H1 (cell line): ENCODE measurements around the gene PRKD1. TPM values are rescaled to one million over a fixed set of nuclear protein-coding genes. Genes with fewer than 3 reads are reported as not detected.

Experiments used
- CTCF ChIA-PET: fragments of 300-600 bp; sonication (Branson Sonifier 250); formaldehyde crosslinking; loops from one replicate; lab custom pipeline; 2021; ENCODE audit not compliant: partially characterized antibody; lab: Charles Lee
- POLR2A ChIA-PET: fragments of 300-600 bp; sonication (Branson Sonifier 250); formaldehyde crosslinking; loops from one replicate; lab custom pipeline; 2021; ENCODE audit warnings: inconsistent platforms; ENCODE audit not compliant: partially characterized antibody; lab: Charles Lee
- DNase-seq, 2 experiments: peaks; one replicate each; pipeline versions ENCODE4 v3.0.0 to v3.0.0-alpha.2; 2010 to 2022; ENCODE audit warnings: low spot score in 2 of 2, low read depth in 1 of 2, mixed read lengths in 1 of 2
- FAIRE-seq: peaks from 2 replicates; lab custom pipeline; 2011; peaks lifted over from hg19 to GRCh38; lab: Jason Lieb, UNC
- H2AFZ ChIP-seq: 2 replicates; pipeline ENCODE4 v1.8.1; 2012; ENCODE audit warnings: low read length, inconsistent platforms
- H2AK5ac ChIP-seq: 2 replicates; pipeline ENCODE4 v1.6.1; 2013; ENCODE audit warnings: low read depth, low read length
- H2BK120ac ChIP-seq: replicated peaks from 2 replicates; pipeline ENCODE3; 2013; ENCODE audit warnings: low read depth, low read length, inconsistent platforms
- H2BK12ac ChIP-seq: 2 replicates; pipeline ENCODE4 v1.6.1; 2013; ENCODE audit warnings: low read depth, low read length
- H2BK15ac ChIP-seq: 2 replicates; pipeline ENCODE4 v1.6.1; 2013; ENCODE audit warnings: low read length
- H2BK20ac ChIP-seq: 2 replicates; pipeline ENCODE4 v1.6.1; 2013; ENCODE audit warnings: low read length
- H2BK5ac ChIP-seq: 2 replicates; pipeline ENCODE4 v1.6.1; 2013; ENCODE audit warnings: low read depth, low read length
- H3K14ac ChIP-seq: 2 replicates; pipeline ENCODE4 v1.6.1; 2013; ENCODE audit warnings: inconsistent platforms; ENCODE audit not compliant: insufficient read length
- H3K18ac ChIP-seq: 2 replicates; pipeline ENCODE4 v1.6.1; 2013; ENCODE audit warnings: low read length; ENCODE audit errors: extremely low read depth
- H3K23ac ChIP-seq: 2 replicates; pipeline ENCODE4 v1.6.1; 2013; ENCODE audit warnings: inconsistent platforms; ENCODE audit not compliant: insufficient read length
- H3K23me2 ChIP-seq: 2 replicates; pipeline ENCODE4 v1.6.1; 2013; ENCODE audit warnings: low read depth, low read length
- H3K27ac ChIP-seq: 2 replicates; pipeline ENCODE4 v1.6.1; 2011; ENCODE audit warnings: low read depth, low read length, inconsistent platforms
- H3K27me3 ChIP-seq, 4 experiments: replicated peaks in 1 of 4; 1 replicate in 1 of 4; 2 replicates in 3 of 4; pipeline versions ENCODE4 v1.6.1 to v1.8.1; 2011 to 2013; ENCODE audit warnings: low read length in 3 of 4, mild to moderate bottlenecking in 3 of 4, inconsistent platforms in 2 of 4, mixed read lengths in 2 of 4, moderate library complexity in 1 of 4; ENCODE audit not compliant: control insufficient read depth in 3 of 4, insufficient read depth in 3 of 4; ENCODE audit errors: extremely low read depth in 1 of 4
- H3K36me3 ChIP-seq, 4 experiments: 2 replicates each; pipeline versions ENCODE4 v1.6.1 to v1.8.1; 2011 to 2013; ENCODE audit warnings: mild to moderate bottlenecking in 4 of 4, low read length in 3 of 4, moderate library complexity in 2 of 4, control low read depth in 1 of 4, inconsistent platforms in 1 of 4; ENCODE audit not compliant: insufficient read depth in 4 of 4, control insufficient read depth in 2 of 4
- H3K4ac ChIP-seq: replicated peaks from 2 replicates; pipeline ENCODE3; 2013; ENCODE audit warnings: low read length, low read depth, mixed read lengths, inconsistent platforms; ENCODE audit not compliant: insufficient read length
- H3K4me1 ChIP-seq, 4 experiments: replicated peaks in 1 of 4; 1 replicate in 1 of 4; 2 replicates in 3 of 4; pipeline versions ENCODE4 v1.6.1 to v1.8.1; 2011 to 2013; ENCODE audit warnings: low read length in 3 of 4, inconsistent platforms in 2 of 4, mixed read lengths in 1 of 4; ENCODE audit not compliant: insufficient read depth in 4 of 4, control insufficient read depth in 3 of 4
- H3K4me2 ChIP-seq, 2 experiments: 2 replicates each; pipeline versions ENCODE4 v1.6.1 to v1.8.1; 2011 to 2013; ENCODE audit warnings: low read depth in 2 of 2, low read length in 2 of 2, control low read depth in 1 of 2, inconsistent platforms in 1 of 2, mild to moderate bottlenecking in 1 of 2; ENCODE audit not compliant: insufficient read depth in 1 of 2
- H3K4me3 ChIP-seq, 4 experiments: fragments of 200-600, 300-600 bp in 1 of 4; sonication (generic), shearing (Covaris generic), sonication (Bioruptor Twin) in 1 of 4; 2 replicates each; pipeline versions ENCODE4 v1.5.1 to v1.8.1; 2011 to 2016; ENCODE audit warnings: low read length in 4 of 4, low read depth in 3 of 4, control low read depth in 2 of 4, inconsistent platforms in 2 of 4, mild to moderate bottlenecking in 2 of 4, mixed read lengths in 1 of 4, moderate library complexity in 1 of 4; ENCODE audit not compliant: insufficient read depth in 2 of 4; ENCODE audit errors: extremely low read depth in 1 of 4
- H3K56ac ChIP-seq: replicated peaks from 2 replicates; pipeline ENCODE3; 2013; ENCODE audit warnings: low read depth, mild to moderate bottlenecking, mixed read lengths, low read length, inconsistent platforms; ENCODE audit not compliant: insufficient read length
- H3K79me1 ChIP-seq: 2 replicates; pipeline ENCODE4 v1.6.1; 2013; ENCODE audit warnings: low read depth, low read length, control low read depth
- H3K79me2 ChIP-seq, 2 experiments: 2 replicates each; pipeline versions ENCODE4 v1.6.1 to v1.8.1; 2012 to 2013; ENCODE audit warnings: low read length in 2 of 2, mild to moderate bottlenecking in 2 of 2, inconsistent platforms in 1 of 2; ENCODE audit not compliant: insufficient read depth in 2 of 2, control insufficient read depth in 1 of 2
- H3K9ac ChIP-seq, 4 experiments: replicated peaks in 1 of 4; 1 replicate in 1 of 4; 2 replicates in 3 of 4; pipeline versions ENCODE4 v1.6.1 to v1.8.1; 2011 to 2013; ENCODE audit warnings: low read depth in 3 of 4, low read length in 3 of 4, control low read depth in 2 of 4, mild to moderate bottlenecking in 2 of 4, moderate library complexity in 2 of 4, inconsistent platforms in 1 of 4; ENCODE audit errors: extremely low read depth in 1 of 4
- H3K9me3 ChIP-seq, 2 experiments: 2 replicates each; pipeline versions ENCODE4 v1.6.1 to v1.8.1; 2012 to 2013; ENCODE audit warnings: mild to moderate bottlenecking in 2 of 2, moderate library complexity in 2 of 2, control low read depth in 1 of 2, inconsistent platforms in 1 of 2, low read depth in 1 of 2, low read length in 1 of 2, mixed read lengths in 1 of 2; ENCODE audit not compliant: insufficient read depth in 2 of 2
- H4K20me1 ChIP-seq, 2 experiments: replicated peaks in 1 of 2; 2 replicates each; pipeline versions ENCODE3 to v1.8.1; 2011 to 2013; ENCODE audit warnings: inconsistent platforms in 2 of 2, low read length in 2 of 2, mild to moderate bottlenecking in 1 of 2; ENCODE audit not compliant: insufficient read depth in 2 of 2, control insufficient read depth in 1 of 2
- H4K5ac ChIP-seq: 2 replicates; pipeline ENCODE4 v1.6.1; 2013; ENCODE audit warnings: low read length, low read depth, mixed read lengths, inconsistent platforms; ENCODE audit not compliant: insufficient read length
- H4K8ac ChIP-seq: 2 replicates; pipeline ENCODE4 v1.8.0; 2013; ENCODE audit warnings: mild to moderate bottlenecking, moderate library complexity, low read length, inconsistent platforms; ENCODE audit not compliant: insufficient read depth; ENCODE audit errors: extremely low read depth
- H4K91ac ChIP-seq: replicated peaks from 2 replicates; pipeline ENCODE3; 2013; ENCODE audit warnings: low read length, mixed read lengths, inconsistent platforms; ENCODE audit not compliant: insufficient read length
- ASH2L ChIP-seq: fragments of 200-600, 300-600 bp; sonication (generic); IDR thresholded peaks from one replicate; pipeline ENCODE4 v1.7.1; 2017; ENCODE audit warnings: low read length
- RAD21 ChIP-seq, 2 experiments: IDR thresholded peaks in 1 of 2; conservative IDR thresholded peaks in 1 of 2; 2 replicates each; pipeline ENCODE4 v1.6.1; 2011; ENCODE audit warnings: low read depth in 2 of 2, low read length in 2 of 2, improper control_type of control experiment in 1 of 2, inconsistent platforms in 1 of 2, mild to moderate bottlenecking in 1 of 2, moderate library complexity in 1 of 2
- WGBS, 2 experiments: shearing (Covaris generic) in 1 of 2; methylation state at CpG; one replicate each; pipeline versions ENCODE4 v1.1.6 to v1.1.7; 2013 to 2015; ENCODE audit warnings: low lambda C conversion rate in 2 of 2, mixed read lengths in 2 of 2, inconsistent platforms in 1 of 2, low coverage in 1 of 2, missing lambda C conversion rate in 1 of 2; ENCODE audit not compliant: insufficient replicate concordance in 2 of 2, insufficient coverage in 1 of 2, insufficient read length in 1 of 2; ENCODE audit errors: extremely low coverage in 1 of 2, missing lambda C conversion rate in 1 of 2; 5-methylcytosine and 5-hydroxymethylcytosine counted together
- polyA plus RNA-seq, 7 experiments: library from polyadenylated mRNA; depleted of rRNA in 3 of 7; stranded (reverse) in 5 of 7; unstranded in 2 of 7; fragments of >200 nt in 5 of 7; fragments of 200-250 nt in 2 of 7; gene quantifications; 1 replicate in 5 of 7; 2 replicates in 1 of 7; 4 replicates in 1 of 7; pipeline versions ENCODE4 v1.2.1 to v1.2.3, GENCODE V29; 2011 to 2013; ENCODE audit warnings: missing spikeins in 2 of 7, mixed read lengths in 2 of 7
- total RNA-seq: library from RNA; stranded (reverse); fragmentation: NEBNext Ultra II Directional; extraction: Animal tissue kit (Norgen Biotek cat#: 25700); gene quantifications from 2 replicates; pipeline ENCODE4 v1.2.1, GENCODE V29; 2021

PRKD1 gene
- total and polyA plus RNA-seq, 2 of the 8 experiments (the other 6 are each of a cell fraction or from before 2014, with no cell fraction given), result 3.6 to 6.8 TPM

DNA sequence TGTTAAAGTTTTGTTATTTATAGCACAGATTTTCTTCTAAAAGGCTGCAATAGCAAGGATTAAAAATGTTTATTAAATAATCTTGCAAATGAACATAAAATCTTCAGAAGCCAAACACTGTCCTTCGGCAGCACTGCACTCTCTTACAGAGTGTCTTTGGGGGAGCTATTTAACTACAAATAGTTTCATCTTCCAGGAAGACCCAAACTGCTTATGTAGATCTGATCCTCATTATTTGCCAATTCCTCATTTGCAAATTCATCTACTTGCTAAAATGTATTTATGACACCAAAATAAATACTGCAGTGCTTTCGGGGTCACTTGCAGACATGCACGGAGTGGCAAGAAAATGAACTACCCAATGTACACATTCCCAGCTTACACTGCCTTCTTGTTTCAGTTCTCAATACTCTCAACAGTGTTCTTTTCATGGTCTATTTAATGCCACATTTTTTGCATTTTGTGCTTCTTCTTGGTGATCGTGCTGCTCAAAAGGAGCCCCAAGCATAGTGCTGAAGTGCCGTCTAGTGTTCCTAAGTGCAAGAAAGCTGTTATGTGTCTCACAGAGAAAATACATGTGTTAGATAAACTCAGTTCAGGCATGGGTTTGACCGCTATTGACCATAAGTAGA, 128.1 kb downstream of the PRKD1 start:
- Histone ChIP-seq H2BK5ac (no peak overlapping the region), H3K4me2 (no peak overlapping the region), H2AK5ac (no peak overlapping the region), H3K56ac (no peak overlapping the region), H2BK120ac (no peak overlapping the region), H3K23me2 (no peaks in the 10 kb centered on the region), H3K14ac (no peak overlapping the region), H3K36me3 (no peaks in the 10 kb centered on the region), H3K4ac (no peak overlapping the region), H2BK20ac (no peak overlapping the region), H3K4me1 (peaks cover 0 to 4% (median 0%) of the 10 kb centered on the region in 4 experiments; a peak in 1 of 7 replicates), H4K91ac (no peak overlapping the region), H3K9ac (no peak overlapping the region), H2BK12ac (no peak overlapping the region), H2AFZ (no peak overlapping the region), H4K8ac (no peak overlapping the region), H3K23ac (no peak overlapping the region), H4K5ac (no peak overlapping the region), H3K79me2 (no peaks in the 10 kb centered on the region), H3K4me3 (no peak overlapping the region), H2BK15ac (no peak overlapping the region), H3K27ac (no peak overlapping the region), H3K9me3 (no peaks in the 10 kb centered on the region), H3K27me3 (no peaks in the 10 kb centered on the region), H3K79me1 (no peaks in the 10 kb centered on the region), H4K20me1 (no peaks in the 10 kb centered on the region), H3K18ac (no peak overlapping the region)
- DNase-seq (no peak), FAIRE-seq (no peak)
- ChIA-PET POLR2A (no interaction called here), CTCF (interaction anchor here (0.8 to 1.8 kb wide), 6 partner anchors 9 to 1043 kb away, joined by 3 to 4 read pairs (median 4); no protein-coding TSS in a partner anchor)
- TF ChIP-seq RAD21 (IDR thresholded peaks at IDR 0.05 in 1 of 2, conservative IDR thresholded peaks at IDR 0.05 in 1 of 2; ENCODE audit: low read depth in 2 of 2, low read length in 2 of 2) (peak; percentile 11 to 19; a peak in 2 of 4 replicates), ASH2L (no peak)
- 94% methylated on average over 6 of the region's 6 CpGs; no CpG with 5 or more reads in 1 of the 2 experiments for WGBS, 2 experiments
